ENCODE data around the gene POU2F3. TPM values are rescaled to one million over a fixed set of nuclear protein-coding genes. Genes with fewer than 3 reads are reported as not detected.

The POU2F3 gene
- total RNA-seq, 4 donors from 2014 or later = 0.27 to 0.46 TPM; not detected in 2

DNA sequence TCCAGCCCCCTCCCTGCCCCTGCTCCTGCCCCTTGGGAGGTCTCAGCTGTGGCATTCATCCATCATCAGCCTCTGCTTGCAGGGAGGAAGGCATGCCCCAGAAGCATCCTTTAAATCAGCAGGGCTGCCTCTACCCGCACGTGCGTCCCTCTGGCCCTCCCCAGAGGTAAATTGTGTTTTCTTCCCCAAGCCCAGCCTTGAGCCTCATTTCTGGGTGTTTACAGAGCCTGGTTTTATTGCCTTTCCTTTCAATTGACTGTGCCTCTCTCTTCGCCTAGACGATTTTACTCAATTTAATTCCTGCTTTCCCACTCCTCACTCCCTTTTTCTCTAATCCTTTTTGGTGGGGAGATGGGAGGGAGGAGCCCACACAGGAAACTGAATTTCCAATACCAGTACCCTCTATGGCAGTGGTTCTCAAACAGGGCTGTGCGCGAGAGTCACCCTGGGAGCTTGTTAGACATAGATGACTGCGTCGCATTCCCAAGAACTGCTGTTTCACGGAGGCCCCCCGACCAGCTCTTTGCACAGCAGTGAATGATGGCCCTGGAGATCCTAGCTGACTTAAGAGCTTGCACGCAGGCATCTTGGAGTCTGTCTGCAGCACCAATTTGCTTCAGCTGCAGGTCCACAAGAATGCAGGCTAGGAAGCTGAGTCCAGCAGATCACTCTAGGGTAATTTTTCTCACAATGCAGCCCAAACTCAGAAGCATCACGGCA is 44.2 kb upstream of the POU2F3 start:
- Histone ChIP-seq H3K4me3 (no peak overlapping the region), H3K4me1 (peaks cover 0 to 32% (median 8%) of the 10 kb centered on the region in 3 donors), H3K27ac (peak overlapping the region in 1 of 4 donors; percentile 62), H3K36me3 (no peaks in the 10 kb centered on the region), H3K27me3 (peaks cover 19% of the 10 kb centered on the region), H3K9me3 (no peaks in the 10 kb centered on the region)
- WGBS, 2 donors (ENCODE audit: low coverage in 1 of 2) = 54 to 66% methylated on average over 4 to 6 of the region's 13 CpGs
- no peak for TF ChIP-seq EP300 (IDR thresholded peaks at IDR 0.05)
- no peak for TF ChIP-seq POLR2AphosphoS5 (IDR thresholded peaks at IDR 0.05)
- TF ChIP-seq POLR2A (IDR thresholded peaks at IDR 0.05) = no peak
- ATAC-seq = no peak

DNA sequence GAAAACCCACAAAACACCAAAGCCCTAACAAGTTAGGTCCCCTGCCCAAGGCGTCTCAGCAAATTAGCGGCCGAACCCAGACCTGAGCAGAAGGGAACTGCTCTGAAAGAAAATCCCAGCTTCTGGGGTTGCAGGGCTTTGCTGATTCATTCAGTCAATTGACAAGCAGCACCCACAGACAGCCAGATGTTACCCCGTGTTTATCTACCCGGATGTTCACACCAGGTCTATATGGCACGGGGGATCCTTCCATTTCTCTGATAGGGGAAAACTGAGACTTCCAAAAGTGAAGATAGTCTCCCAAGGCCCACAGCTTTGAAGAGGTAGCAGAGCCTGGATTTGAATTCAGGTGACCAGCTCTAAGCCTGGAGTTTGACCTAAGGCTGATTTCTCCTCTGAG is 43.1 kb upstream of the POU2F3 start:
- H3K27me3 ChIP-seq = peaks cover 23% of the 10 kb centered on the region

GRCh38 chr11:120197251-120197891 is 42.6 kb upstream of the POU2F3 start:
- no peaks in the 10 kb centered on the region for H3K9me3 ChIP-seq
- no peaks in the 10 kb centered on the region for H3K36me3 ChIP-seq
- H3K4me1 ChIP-seq = peaks cover 0 to 32% (median 8%) of the 10 kb centered on the region in 3 donors
- no peak overlapping the region for H3K4me3 ChIP-seq
- peak overlapping the region in 3 of 4 donors; percentile 37 to 62 (median 55) for H3K27ac ChIP-seq
- ATAC-seq = peak; percentile 73
- TF ChIP-seq CTCF (IDR thresholded peaks at IDR 0.05) = no peak
- TF ChIP-seq POLR2AphosphoS5 (IDR thresholded peaks at IDR 0.05) = no peak
- TF ChIP-seq POLR2A (IDR thresholded peaks at IDR 0.05) = no peak
- TF ChIP-seq EP300 (IDR thresholded peaks at IDR 0.05) = no peak
- WGBS, 2 donors (ENCODE audit: low coverage in 1 of 2) = 28 to 40% methylated on average over 1 to 8 of the region's 14 CpGs
- H3K27me3 ChIP-seq = peaks cover 19% of the 10 kb centered on the region

More for the DNA sequence above, 43.1 kb upstream of the POU2F3 start:
- TF ChIP-seq EP300 (IDR thresholded peaks at IDR 0.05) = no peak
- no peak for TF ChIP-seq POLR2A (IDR thresholded peaks at IDR 0.05)
- no peak for TF ChIP-seq CTCF (IDR thresholded peaks at IDR 0.05)
- TF ChIP-seq POLR2AphosphoS5 (IDR thresholded peaks at IDR 0.05) = no peak
- ATAC-seq = no peak
- Histone ChIP-seq H3K27ac (peak overlapping the region in 3 of 4 donors; percentile 37 to 62 (median 55)), H3K4me1 (peaks cover 0 to 32% (median 8%) of the 10 kb centered on the region in 3 donors), H3K4me3 (no peak overlapping the region), H3K36me3 (no peaks in the 10 kb centered on the region), H3K9me3 (no peaks in the 10 kb centered on the region)
- WGBS, 2 donors (ENCODE audit: low coverage in 1 of 2) = 90% methylated on average over 2 to 5 of the region's 6 CpGs

DNA sequence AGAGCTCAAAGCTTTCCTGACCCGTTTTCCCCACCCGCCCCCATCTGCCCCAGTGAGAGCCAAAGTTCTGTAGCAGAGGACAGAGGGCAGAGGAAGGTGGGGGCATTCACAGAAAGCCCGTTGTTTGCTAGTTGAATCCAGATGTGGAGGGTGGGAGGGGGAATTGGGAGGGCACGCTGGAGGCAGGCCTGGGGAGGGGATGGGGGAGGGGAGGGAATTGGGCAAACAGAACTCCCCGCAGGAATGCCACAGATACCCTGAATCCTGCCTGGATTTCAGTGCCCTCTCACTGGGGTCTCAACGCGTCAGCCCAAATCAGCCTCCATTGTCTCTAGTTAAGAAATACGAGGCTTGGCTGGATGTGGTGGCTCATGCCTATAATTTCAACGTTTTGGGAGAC is 42.0 kb upstream of the POU2F3 start:
- ATAC-seq = peak; percentile 10
- Histone ChIP-seq H3K9me3 (no peaks in the 10 kb centered on the region), H3K27me3 (peaks cover 18% of the 10 kb centered on the region), H3K36me3 (no peaks in the 10 kb centered on the region), H3K4me3 (no peak overlapping the region), H3K27ac (peak overlapping the region in 3 of 4 donors; percentile 37 to 62 (median 55)), H3K4me1 (peaks cover 0 to 32% (median 8%) of the 10 kb centered on the region in 3 donors)
- TF ChIP-seq POLR2AphosphoS5 (IDR thresholded peaks at IDR 0.05) = no peak
- no peak for TF ChIP-seq POLR2A (IDR thresholded peaks at IDR 0.05)
- no peak for TF ChIP-seq EP300 (IDR thresholded peaks at IDR 0.05)
- TF ChIP-seq CTCF (IDR thresholded peaks at IDR 0.05) = no peak
- 72% methylated on average over 7 of the region's 9 CpGs; no CpG with 5 or more reads in 1 of the 2 donors for WGBS, 2 donors (ENCODE audit: low coverage in 1 of 2)

DNA sequence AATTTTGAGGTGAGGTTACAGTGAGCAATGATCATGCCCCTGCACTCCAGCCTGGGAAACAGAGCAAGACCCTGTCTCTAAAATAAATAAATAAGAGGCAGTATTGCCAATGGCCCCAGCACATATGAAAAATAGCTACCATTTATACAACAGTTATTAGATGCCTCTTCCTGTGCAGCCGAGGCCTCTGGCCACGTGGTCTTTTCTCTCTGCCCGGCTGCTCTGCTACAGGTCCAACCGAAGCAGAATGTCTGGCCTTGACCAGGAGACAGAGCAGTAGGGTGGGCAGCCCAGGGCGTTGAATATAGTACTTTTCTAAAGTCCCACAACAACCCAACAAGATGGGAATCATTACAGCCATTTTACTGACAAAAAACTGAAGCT is 41.5 kb upstream of the POU2F3 start:
- peak overlapping the region in 2 of 4 donors; percentile 55 to 62 for H3K27ac ChIP-seq
- H3K36me3 ChIP-seq = no peaks in the 10 kb centered on the region
- H3K4me3 ChIP-seq = no peak overlapping the region
- H3K4me1 ChIP-seq = peaks cover 0 to 32% (median 8%) of the 10 kb centered on the region in 3 donors
- 45 to 80% methylated on average over 1 to 2 of the region's 5 CpGs for WGBS, 2 donors (ENCODE audit: low coverage in 1 of 2)
- H3K27me3 ChIP-seq = peaks cover 18% of the 10 kb centered on the region
- TF ChIP-seq CTCF (IDR thresholded peaks at IDR 0.05) (no peak), POLR2AphosphoS5 (IDR thresholded peaks at IDR 0.05) (no peak)
- no peaks in the 10 kb centered on the region for H3K9me3 ChIP-seq
- ATAC-seq = no peak
